Activated T-helper 2 cell treated with anti-CD3 and anti-CD28 coated beads, Interferon-gamma antibody, Interleukin-2, Interleukin-4, amounts not matched to agents 10 μg/mL and 5 μg/mL and 100 μg/mL, durations not matched to agents 14 hours and 24 hours and 36 hours (primary cell): ENCODE measurements around the gene WARS2. TPM values are rescaled to one million over a fixed set of nuclear protein-coding genes. Genes with fewer than 3 reads are reported as not detected.

ENCODE experiments used
- DNase-seq: peaks from one replicate; pipeline ENCODE4 v3.0.0; 2021; ENCODE audit warnings: low spot score
- H3K27ac Mint-ChIP-seq: one replicate; pipeline ENCODE4 v1.8.0; 2021; ENCODE audit warnings: mixed read lengths
- H3K27me3 Mint-ChIP-seq: one replicate; pipeline ENCODE4 v1.8.0; 2021; ENCODE audit warnings: low read depth, mixed read lengths
- H3K36me3 Mint-ChIP-seq: one replicate; pipeline ENCODE4 v1.8.0; 2021; ENCODE audit warnings: low read depth, mixed read lengths
- H3K4me1 Mint-ChIP-seq: one replicate; pipeline ENCODE4 v1.8.0; 2021; ENCODE audit warnings: low read depth, mixed read lengths
- H3K4me3 Mint-ChIP-seq: one replicate; pipeline ENCODE4 v1.8.0; 2021; ENCODE audit warnings: low read depth, mild to moderate bottlenecking, moderate library complexity, mixed read lengths
- H3K9me3 Mint-ChIP-seq: one replicate; pipeline ENCODE4 v1.8.0; 2021; ENCODE audit warnings: mixed read lengths
- intact Hi-C: fragments of 100-400 bp; cut with micrococcal nuclease; formaldehyde crosslinking; loops from one replicate; pipeline ENCODE4 v1.15.1; 2023
- total RNA-seq: library from RNA; stranded (reverse); gene quantifications from 2 replicates; pipeline ENCODE4 v1.2.3, GENCODE V29; 2022

The WARS2 gene
- total RNA-seq, 1 donor from 2014 or later: 20.1 TPM

GRCh38 chr1:119099775-119100174 is 40.7 kb downstream of the WARS2 start:
- H3K27me3 Mint-ChIP-seq: no peaks in the 10 kb centered on the region
- intact Hi-C loops: no loop called here
- no peak for DNase-seq
- no peak overlapping the region for H3K4me3 Mint-ChIP-seq
- no peak overlapping the region for H3K27ac Mint-ChIP-seq
- no peaks in the 10 kb centered on the region for H3K4me1 Mint-ChIP-seq
- H3K36me3 Mint-ChIP-seq: no peaks in the 10 kb centered on the region
- no peaks in the 10 kb centered on the region for H3K9me3 Mint-ChIP-seq

GRCh38 chr1:119097380-119097779 is 43.1 kb downstream of the WARS2 start:
- intact Hi-C loops: no loop called here
- DNase-seq: no peak
- Mint-ChIP-seq H3K9me3 (no peaks in the 10 kb centered on the region), H3K27me3 (no peaks in the 10 kb centered on the region), H3K36me3 (no peaks in the 10 kb centered on the region), H3K27ac (no peak overlapping the region), H3K4me3 (no peak overlapping the region), H3K4me1 (no peaks in the 10 kb centered on the region)

GRCh38 chr1:119093721-119094120 is 46.7 kb downstream of the WARS2 start:
- no peak for DNase-seq
- no peaks in the 10 kb centered on the region for H3K4me1 Mint-ChIP-seq
- intact Hi-C loops: no loop called here
- no peak overlapping the region for H3K27ac Mint-ChIP-seq
- no peaks in the 10 kb centered on the region for H3K27me3 Mint-ChIP-seq
- H3K36me3 Mint-ChIP-seq: no peaks in the 10 kb centered on the region
- H3K4me3 Mint-ChIP-seq: no peak overlapping the region
- no peaks in the 10 kb centered on the region for H3K9me3 Mint-ChIP-seq

GRCh38 chr1:119091618-119092017 is 48.8 kb downstream of the WARS2 start:
- Mint-ChIP-seq H3K27ac (no peak overlapping the region), H3K4me3 (no peak overlapping the region), H3K36me3 (no peaks in the 10 kb centered on the region), H3K27me3 (no peaks in the 10 kb centered on the region), H3K9me3 (no peaks in the 10 kb centered on the region), H3K4me1 (no peaks in the 10 kb centered on the region)
- intact Hi-C loops: no loop called here
- DNase-seq: no peak

GRCh38 chr1:119090250-119090649 is 50.2 kb downstream of the WARS2 start:
- DNase-seq: no peak
- intact Hi-C loops: no loop called here
- no peak overlapping the region for H3K4me3 Mint-ChIP-seq
- H3K9me3 Mint-ChIP-seq: no peaks in the 10 kb centered on the region
- no peaks in the 10 kb centered on the region for H3K27me3 Mint-ChIP-seq
- no peak overlapping the region for H3K27ac Mint-ChIP-seq
- H3K4me1 Mint-ChIP-seq: no peaks in the 10 kb centered on the region
- H3K36me3 Mint-ChIP-seq: no peaks in the 10 kb centered on the region

GRCh38 chr1:119086830-119087229 is 53.6 kb downstream of the WARS2 start:
- Mint-ChIP-seq H3K4me1 (no peaks in the 10 kb centered on the region), H3K36me3 (no peaks in the 10 kb centered on the region), H3K27me3 (no peaks in the 10 kb centered on the region), H3K27ac (no peak overlapping the region), H3K4me3 (no peak overlapping the region), H3K9me3 (no peaks in the 10 kb centered on the region)
- intact Hi-C loops: no loop called here
- no peak for DNase-seq

GRCh38 chr1:119084798-119085197 is 55.7 kb downstream of the WARS2 start:
- Mint-ChIP-seq H3K27me3 (no peaks in the 10 kb centered on the region), H3K4me1 (no peaks in the 10 kb centered on the region), H3K4me3 (no peak overlapping the region), H3K27ac (no peak overlapping the region), H3K9me3 (no peaks in the 10 kb centered on the region), H3K36me3 (no peaks in the 10 kb centered on the region)
- intact Hi-C loops: no loop called here
- DNase-seq: no peak

- H3K36me3 Mint-ChIP-seq: no peaks in the 10 kb centered on the region
- H3K27ac Mint-ChIP-seq: no peak overlapping the region
- intact Hi-C loops: no loop called here
- no peak overlapping the region for H3K4me3 Mint-ChIP-seq
- H3K27me3 Mint-ChIP-seq: no peaks in the 10 kb centered on the region
- DNase-seq: no peak
- no peaks in the 10 kb centered on the region for H3K4me1 Mint-ChIP-seq
- peaks cover 3% of the 10 kb centered on the region for H3K9me3 Mint-ChIP-seq
These were observed 56.5 kb downstream of the WARS2 start for GRCh38 chr1:119083980-119084379.

- Mint-ChIP-seq H3K9me3 (peaks cover 8% of the 10 kb centered on the region), H3K27me3 (no peaks in the 10 kb centered on the region), H3K27ac (no peak overlapping the region), H3K36me3 (no peaks in the 10 kb centered on the region), H3K4me1 (no peaks in the 10 kb centered on the region), H3K4me3 (no peak overlapping the region)
- no peak for DNase-seq
- intact Hi-C loops: no loop called here
These were observed 57.0 kb downstream of the WARS2 start for GRCh38 chr1:119083479-119083878.

- H3K9me3 Mint-ChIP-seq: peaks cover 10% of the 10 kb centered on the region
- intact Hi-C loops: no loop called here
- H3K4me3 Mint-ChIP-seq: no peak overlapping the region
- H3K27ac Mint-ChIP-seq: no peak overlapping the region
- H3K4me1 Mint-ChIP-seq: no peaks in the 10 kb centered on the region
- DNase-seq: no peak
- H3K27me3 Mint-ChIP-seq: no peaks in the 10 kb centered on the region
- H3K36me3 Mint-ChIP-seq: no peaks in the 10 kb centered on the region
These were observed 58.8 kb downstream of the WARS2 start for GRCh38 chr1:119081700-119082099.

GRCh38 chr1:119081267-119081666 is 59.2 kb downstream of the WARS2 start:
- H3K27me3 Mint-ChIP-seq: no peaks in the 10 kb centered on the region
- H3K36me3 Mint-ChIP-seq: no peaks in the 10 kb centered on the region
- H3K9me3 Mint-ChIP-seq: peaks cover 10% of the 10 kb centered on the region
- no peaks in the 10 kb centered on the region for H3K4me1 Mint-ChIP-seq
- intact Hi-C loops: no loop called here
- H3K4me3 Mint-ChIP-seq: no peak overlapping the region
- H3K27ac Mint-ChIP-seq: no peak overlapping the region
- DNase-seq: no peak

GRCh38 chr1:119080586-119080985 is 59.9 kb downstream of the WARS2 start:
- Mint-ChIP-seq H3K9me3 (peaks cover 10% of the 10 kb centered on the region), H3K4me3 (no peak overlapping the region), H3K4me1 (no peaks in the 10 kb centered on the region), H3K27me3 (no peaks in the 10 kb centered on the region), H3K27ac (no peak overlapping the region), H3K36me3 (peaks cover 3% of the 10 kb centered on the region)
- DNase-seq: no peak
- intact Hi-C loops: no loop called here

GRCh38 chr1:119079881-119080280 is 60.6 kb downstream of the WARS2 start:
- Mint-ChIP-seq H3K4me3 (no peak overlapping the region), H3K27me3 (no peaks in the 10 kb centered on the region), H3K27ac (no peak overlapping the region), H3K9me3 (peaks cover 10% of the 10 kb centered on the region), H3K4me1 (no peaks in the 10 kb centered on the region), H3K36me3 (peaks cover 3% of the 10 kb centered on the region)
- no peak for DNase-seq
- intact Hi-C loops: no loop called here

GRCh38 chr1:119075614-119076013 is 64.8 kb downstream of the WARS2 start:
- no peak overlapping the region for H3K4me3 Mint-ChIP-seq
- peaks cover 16% of the 10 kb centered on the region for H3K9me3 Mint-ChIP-seq
- H3K4me1 Mint-ChIP-seq: no peaks in the 10 kb centered on the region
- peaks cover 7% of the 10 kb centered on the region for H3K36me3 Mint-ChIP-seq
- DNase-seq: no peak
- no peak overlapping the region for H3K27ac Mint-ChIP-seq
- H3K27me3 Mint-ChIP-seq: no peaks in the 10 kb centered on the region
- intact Hi-C loops: no loop called here
